Measurements from ENCODE around the gene OR4Q3.
"Not testable (repeated sequence)": the region's sequence is repeated elsewhere in the genome, so short reads cannot be mapped to it uniquely, and the experiment has no call there.

Gene OR4Q3

DNA sequence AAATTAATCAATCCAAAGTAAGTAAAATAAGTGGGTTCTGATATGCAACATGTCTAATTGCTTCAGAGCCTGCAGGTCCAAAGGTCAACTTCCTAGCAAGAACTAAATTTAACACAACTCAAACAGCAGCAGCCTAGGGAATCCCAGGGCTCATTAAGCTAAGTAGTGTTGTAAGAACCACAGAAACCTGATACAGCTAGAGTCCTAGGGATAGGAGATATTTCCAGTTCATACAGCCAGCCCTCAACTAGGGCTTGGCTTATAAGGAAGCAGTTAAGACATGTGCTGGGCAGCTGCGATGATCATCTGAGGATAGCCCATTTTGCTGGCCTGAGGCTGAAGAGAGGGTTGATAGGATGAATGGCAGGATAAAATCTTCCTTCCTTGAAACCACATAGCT lies at the start of gene OR4Q3:
TSS of gene OR4Q3 (plus strand) at position 316 of the 400 bp plus-strand sequence.
- no peak for DNase-seq (ENCODE audit: low spot score)

GRCh38 chr14:19729359-19729758 lies 14.0 kb upstream of the OR4Q3 start:
- DNase-seq (ENCODE audit: low spot score): no peak

DNA sequence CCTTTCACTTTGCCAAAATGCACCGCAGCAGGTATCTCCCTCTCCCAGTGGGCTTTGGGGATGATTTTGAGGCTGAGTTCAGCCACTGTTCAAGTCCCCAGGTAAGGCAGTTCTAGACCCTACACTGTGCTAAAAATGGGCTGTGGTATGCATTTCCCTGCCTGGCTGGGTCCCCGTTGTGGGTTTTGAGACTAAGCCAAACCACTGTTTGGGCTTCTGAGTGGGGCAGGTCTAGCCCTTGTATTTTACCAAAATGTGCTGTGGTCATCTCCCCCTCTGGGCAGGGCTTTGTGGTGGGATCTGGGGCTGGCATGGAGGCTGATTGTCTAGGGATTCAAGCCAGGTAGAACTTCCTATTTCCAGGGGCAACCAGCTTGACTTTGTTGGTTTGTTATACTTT lies 13.6 kb upstream of the OR4Q3 start:
- DNase-seq (ENCODE audit: low spot score): no peak

GRCh38 chr14:19733893-19734292 lies 9.5 kb upstream of the OR4Q3 start:
- DNase-seq (ENCODE audit: low spot score): not testable (repeated sequence)

- not testable (repeated sequence) for DNase-seq (ENCODE audit: low spot score)
Measured at GRCh38 chr14:19752316-19752715, 8.9 kb downstream of the OR4Q3 start.

GRCh38 chr14:19754172-19754571 lies 10.8 kb downstream of the OR4Q3 start:
- DNase-seq (ENCODE audit: low spot score): no peak

DNA sequence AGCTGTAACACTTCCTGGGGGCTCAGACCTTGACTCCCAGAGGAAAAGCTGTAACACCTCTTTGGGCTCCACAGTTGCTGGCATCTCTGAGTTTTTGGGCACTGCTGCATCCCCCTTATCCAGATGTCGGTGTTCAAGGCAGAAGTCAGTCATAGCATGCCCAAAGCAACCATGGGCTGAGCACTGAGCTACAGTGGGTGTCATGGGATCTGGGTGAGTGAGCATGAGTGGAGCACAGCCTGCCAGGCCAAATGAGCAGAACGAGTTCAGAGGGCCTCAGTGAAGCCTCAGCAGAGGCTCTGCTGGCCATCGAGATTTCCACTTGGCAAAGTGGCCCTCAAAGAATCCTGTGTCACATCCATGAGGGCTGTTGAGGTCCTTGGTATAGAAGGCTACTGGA lies 28.1 kb downstream of the OR4Q3 start:
- DNase-seq (ENCODE audit: low spot score): not testable (repeated sequence)

DNA sequence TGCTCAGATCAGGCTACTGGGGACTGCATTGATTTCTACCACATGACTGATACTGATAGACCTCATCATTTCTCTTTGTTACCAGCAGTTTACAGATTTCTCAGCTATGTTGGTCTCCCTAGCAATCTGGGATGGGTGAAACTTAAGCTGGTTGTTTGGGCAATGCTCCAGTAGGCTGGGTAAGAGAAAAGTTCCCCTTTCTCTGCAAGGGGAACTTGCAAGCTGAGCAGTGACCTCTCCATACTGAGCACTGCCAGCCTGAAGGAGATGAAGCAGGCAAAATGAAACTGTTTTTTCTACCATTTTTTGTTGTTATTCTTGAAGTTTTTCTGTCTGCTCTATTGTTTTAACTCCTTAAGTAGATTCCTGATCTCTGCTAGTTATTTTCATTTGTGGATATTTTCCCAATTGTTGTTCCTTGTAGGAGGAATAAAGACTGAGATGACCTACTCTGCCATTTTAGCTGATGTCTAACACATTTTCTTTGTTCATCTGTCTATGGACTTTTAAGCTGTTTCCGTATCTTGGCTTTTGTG lies 28.6 kb downstream of the OR4Q3 start:
- no peak for DNase-seq (ENCODE audit: low spot score)

DNA sequence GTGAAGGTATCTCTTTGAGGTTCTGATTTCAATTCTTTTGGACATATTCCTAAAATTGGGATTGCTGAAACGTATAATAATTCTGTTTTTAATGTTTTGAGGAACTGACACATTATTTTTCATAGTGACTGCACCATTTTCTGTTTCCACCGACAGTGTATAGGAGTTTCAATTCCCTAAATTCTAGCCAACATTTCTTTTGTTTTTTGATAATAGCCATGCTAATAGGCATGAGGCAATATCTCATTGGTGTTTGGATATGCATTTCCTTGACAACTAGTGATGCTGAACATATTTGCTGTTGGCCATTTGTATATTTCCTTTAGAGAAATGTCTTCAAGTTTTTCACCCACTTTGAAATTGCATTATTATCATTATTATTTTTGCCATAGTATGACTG lies 29.1 kb downstream of the OR4Q3 start:
- not testable (repeated sequence) for DNase-seq (ENCODE audit: low spot score)

GRCh38 chr14:19773204-19773603 lies 29.8 kb downstream of the OR4Q3 start, which contains the start of gene OR4M1:
OR4M1 (plus strand) TSS chr14:19773504; CDS start chr14:19780323, 6,819 bp downstream.
- not testable (repeated sequence) for DNase-seq (ENCODE audit: low spot score)

- no peak for DNase-seq (ENCODE audit: low spot score)
Measured at GRCh38 chr14:19775587-19775986, 32.2 kb downstream of the OR4Q3 start.

DNA sequence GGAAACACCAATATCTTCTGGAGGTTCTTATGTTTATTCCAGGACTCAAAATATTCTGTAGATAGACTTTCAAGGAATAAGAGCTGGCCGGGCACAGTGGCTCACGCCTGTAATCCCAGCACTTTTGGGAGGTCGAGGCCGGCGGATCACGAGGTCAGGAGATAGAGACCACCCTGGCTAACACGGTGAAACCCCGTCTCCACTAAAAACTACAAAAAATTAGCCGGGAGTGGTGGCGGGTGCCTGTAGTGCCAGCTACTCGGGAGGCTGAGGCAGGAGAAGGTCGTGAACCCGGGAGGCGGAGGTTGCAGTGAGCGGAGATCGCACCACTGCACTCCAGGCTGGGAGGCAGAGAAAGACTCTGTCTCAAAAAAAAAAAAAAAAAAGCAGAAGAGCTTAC lies 42.5 kb downstream of the OR4Q3 start:
- not testable (repeated sequence) for DNase-seq (ENCODE audit: low spot score)

GRCh38 chr14:19787318-19787717 lies 43.9 kb downstream of the OR4Q3 start:
- not testable (repeated sequence) for DNase-seq (ENCODE audit: low spot score)

GRCh38 chr14:19788150-19788549 lies 44.8 kb downstream of the OR4Q3 start:
- not testable (repeated sequence) for DNase-seq (ENCODE audit: low spot score)

DNA sequence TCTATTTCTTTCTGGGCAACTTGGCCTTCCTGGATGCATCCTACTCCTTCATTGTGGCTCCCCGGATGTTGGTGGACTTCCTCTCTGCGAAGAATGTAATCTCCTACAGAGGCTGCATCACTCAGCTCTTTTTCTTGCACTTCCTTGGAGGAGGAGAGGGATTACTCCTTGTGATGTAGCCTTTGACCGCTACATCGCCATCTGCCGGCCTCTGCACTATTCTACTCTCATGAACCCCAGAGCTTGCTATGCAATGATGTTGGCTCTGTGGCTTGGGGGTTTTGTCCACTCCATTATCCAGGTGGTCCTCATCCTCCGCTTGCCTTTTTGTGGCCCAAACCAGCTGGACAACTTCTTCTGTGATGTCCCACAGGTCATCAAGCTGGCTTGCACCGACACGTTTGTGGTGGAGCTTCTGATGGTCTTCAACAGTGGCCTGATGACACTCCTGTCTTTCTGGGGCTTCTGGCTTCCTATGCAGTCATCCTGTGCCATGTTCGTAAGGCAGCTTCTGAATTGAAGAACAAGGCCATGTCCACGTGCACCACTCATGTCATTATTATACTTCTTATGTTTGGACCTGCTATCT lies 53.2 kb downstream of the OR4Q3 start:
- not testable (repeated sequence) for DNase-seq (ENCODE audit: low spot score)

Data from LoVo (cell line).